ENCODE data around the gene PPP4R4. TPM values are rescaled to one million over a fixed set of nuclear protein-coding genes. Genes with fewer than 3 reads are reported as not detected.
"Not testable (repeated sequence)": the region's sequence is repeated elsewhere in the genome, so short reads cannot be mapped to it uniquely, and the experiment has no call there.

Gene PPP4R4
- total and polyA plus RNA-seq, 2 experiments from 2014 or later, result 0.11 to 0.22 TPM

GRCh38 chr14:94269156-94269555 is 95.0 kb downstream of the PPP4R4 start:
- 93 to 96% methylated on average over 10 of the region's 10 CpGs for WGBS, 2 experiments (ENCODE audit: low coverage in 1 of 2, low lambda C conversion rate in 2 of 2, missing lambda C conversion rate in 2 of 2)
- no peaks in the 10 kb centered on the region for H3K79me2 ChIP-seq (ENCODE audit: insufficient read depth)
- no peaks in the 10 kb centered on the region for H4K20me1 ChIP-seq (ENCODE audit: insufficient read depth)
- DNase-seq, result no peak
- H3K27ac ChIP-seq, result no peak overlapping the region
- no peaks in the 10 kb centered on the region for H3K36me3 ChIP-seq (ENCODE audit: low read depth)
- no peak overlapping the region for H2AFZ ChIP-seq
- no peak overlapping the region for H3K4me3 ChIP-seq
- no peak for TF ChIP-seq EZH2 (IDR thresholded peaks at IDR 0.05; ENCODE audit: insufficient read depth, poor library complexity, severe bottlenecking)
- no peak for TF ChIP-seq EZH2phosphoT487 (IDR thresholded peaks at IDR 0.05; ENCODE audit: insufficient read depth, low read depth)
- in situ Hi-C loops (cut with MboI), result no loop called here
- no peaks in the 10 kb centered on the region for H3K4me1 ChIP-seq (ENCODE audit: insufficient read depth)
- no peaks in the 10 kb centered on the region for H3K27me3 ChIP-seq (replicated peaks; ENCODE audit: insufficient read depth)
- no peaks in the 10 kb centered on the region for H3F3A ChIP-seq (ENCODE audit: insufficient read depth)
- H3K9me3 ChIP-seq (ENCODE audit: low read depth), result no peaks in the 10 kb centered on the region
- peaks cover 4% of the 10 kb centered on the region; the same call in 1 of the 2 replicates for H3K9me2 ChIP-seq (ENCODE audit: insufficient read depth)
- no peak overlapping the region for H3K9ac ChIP-seq
- H3K4me2 ChIP-seq (ENCODE audit: unreplicated experiment), result no peak overlapping the region

GRCh38 chr14:94276898-94277561 is 102.9 kb downstream of the PPP4R4 start:
- H3K9me2 ChIP-seq (ENCODE audit: insufficient read depth); H3K4me3 ChIP-seq; H3K4me1 ChIP-seq (ENCODE audit: insufficient read depth); H3K9ac ChIP-seq; H3F3A ChIP-seq (ENCODE audit: insufficient read depth); H3K27me3 ChIP-seq (replicated peaks; ENCODE audit: insufficient read depth); H3K9me3 ChIP-seq (ENCODE audit: low read depth); H3K36me3 ChIP-seq (ENCODE audit: low read depth); H3K79me2 ChIP-seq (ENCODE audit: insufficient read depth); H3K27ac ChIP-seq; H4K20me1 ChIP-seq (ENCODE audit: insufficient read depth); H3K4me2 ChIP-seq (ENCODE audit: unreplicated experiment); in situ Hi-C loops (cut with MboI); DNase-seq; H2AFZ ChIP-seq: not testable (repeated sequence)
- 88 to 91% methylated on average over 11 of the region's 11 CpGs for WGBS, 2 experiments (ENCODE audit: low coverage in 1 of 2, low lambda C conversion rate in 2 of 2, missing lambda C conversion rate in 2 of 2)

- in situ Hi-C loops (cut with MboI), result no loop called here
- Histone ChIP-seq H2AFZ (no peak overlapping the region), H3K79me2 (ENCODE audit: insufficient read depth) (no peaks in the 10 kb centered on the region), H4K20me1 (ENCODE audit: insufficient read depth) (no peaks in the 10 kb centered on the region), H3K9ac (no peak overlapping the region), H3K27me3 (replicated peaks; ENCODE audit: insufficient read depth) (no peaks in the 10 kb centered on the region), H3K4me3 (no peak overlapping the region), H3K36me3 (ENCODE audit: low read depth) (no peaks in the 10 kb centered on the region), H3K4me1 (ENCODE audit: insufficient read depth) (no peaks in the 10 kb centered on the region), H3K9me3 (ENCODE audit: low read depth) (no peaks in the 10 kb centered on the region), H3F3A (ENCODE audit: insufficient read depth) (no peaks in the 10 kb centered on the region), H3K4me2 (ENCODE audit: unreplicated experiment) (no peak overlapping the region), H3K9me2 (ENCODE audit: insufficient read depth) (peaks cover 3% of the 10 kb centered on the region; the same call in 1 of the 2 replicates), H3K27ac (no peak overlapping the region)
- 50 to 54% methylated on average over 2 of the region's 2 CpGs for WGBS, 2 experiments (ENCODE audit: low coverage in 1 of 2, low lambda C conversion rate in 2 of 2, missing lambda C conversion rate in 2 of 2)
- TF ChIP-seq EZH2 (IDR thresholded peaks at IDR 0.05; ENCODE audit: insufficient read depth, poor library complexity, severe bottlenecking), result no peak
- TF ChIP-seq EZH2phosphoT487 (IDR thresholded peaks at IDR 0.05; ENCODE audit: insufficient read depth, low read depth), result no peak
- no peak for DNase-seq
These were observed 104.6 kb downstream of the PPP4R4 start for GRCh38 chr14:94278731-94279130.

GRCh38 chr14:94282991-94283723 is 109.0 kb downstream of the PPP4R4 start:
- TF ChIP-seq EZH2 (IDR thresholded peaks at IDR 0.05; ENCODE audit: insufficient read depth, poor library complexity, severe bottlenecking), result no peak
- no peak for TF ChIP-seq EZH2phosphoT487 (IDR thresholded peaks at IDR 0.05; ENCODE audit: insufficient read depth, low read depth)
- in situ Hi-C loops (cut with MboI), result no loop called here
- Histone ChIP-seq H3K4me1 (ENCODE audit: insufficient read depth) (no peaks in the 10 kb centered on the region), H2AFZ (no peak overlapping the region), H3K4me2 (ENCODE audit: unreplicated experiment) (no peak overlapping the region), H3K27me3 (replicated peaks; ENCODE audit: insufficient read depth) (no peaks in the 10 kb centered on the region), H3K79me2 (ENCODE audit: insufficient read depth) (no peaks in the 10 kb centered on the region), H3K9me2 (ENCODE audit: insufficient read depth) (peaks cover 3% of the 10 kb centered on the region; the same call in 1 of the 2 replicates), H4K20me1 (ENCODE audit: insufficient read depth) (no peaks in the 10 kb centered on the region), H3K27ac (no peak overlapping the region), H3K9me3 (ENCODE audit: low read depth) (no peaks in the 10 kb centered on the region), H3K4me3 (no peak overlapping the region), H3F3A (ENCODE audit: insufficient read depth) (no peaks in the 10 kb centered on the region), H3K36me3 (ENCODE audit: low read depth) (no peaks in the 10 kb centered on the region), H3K9ac (no peak overlapping the region)
- DNase-seq, result peak; percentile 9
- WGBS, 2 experiments (ENCODE audit: low coverage in 1 of 2, low lambda C conversion rate in 2 of 2, missing lambda C conversion rate in 2 of 2), result 55% methylated on average over 2 of the region's 2 CpGs

Data from GM23248 (cell line).